HG03439 (cell line): ENCODE measurements around the gene PSAP.

Experiments used
- ATAC-seq: cut with Tn5 transposase; IDR thresholded peaks from one replicate; pipeline ENCODE4 v1.9.1; 2021; ENCODE audit warnings: mild to moderate bottlenecking, moderate library complexity; ENCODE audit not compliant: unreplicated experiment

Gene PSAP

GRCh38 chr10:71845410-71846405 lies 5.3 kb downstream of the PSAP start:
- ATAC-seq = no peak

- no peak for ATAC-seq
Observed at GRCh38 chr10:71844695-71845094, 6.4 kb downstream of the PSAP start.

- ATAC-seq = no peak
Observed at GRCh38 chr10:71844084-71844483, 7.0 kb downstream of the PSAP start.

- ATAC-seq = no peak
Observed at GRCh38 chr10:71842856-71843686, 8.0 kb downstream of the PSAP start.

- no peak for ATAC-seq
Observed at GRCh38 chr10:71842422-71842821, 8.6 kb downstream of the PSAP start.

GRCh38 chr10:71840958-71841335 lies 10.1 kb downstream of the PSAP start:
- no peak for ATAC-seq

GRCh38 chr10:71840177-71840957 lies 10.7 kb downstream of the PSAP start:
- ATAC-seq = no peak

GRCh38 chr10:71838264-71839211 lies 12.5 kb downstream of the PSAP start:
- ATAC-seq = no peak

- ATAC-seq = no peak
Observed at GRCh38 chr10:71837098-71837827, 13.8 kb downstream of the PSAP start.

GRCh38 chr10:71836596-71836974 lies 14.5 kb downstream of the PSAP start:
- peak; percentile 26 for ATAC-seq

GRCh38 chr10:71835671-71836595 lies 15.1 kb downstream of the PSAP start:
- ATAC-seq = peak; percentile 91

- ATAC-seq = no peak
Observed at GRCh38 chr10:71834343-71834674, 16.7 kb downstream of the PSAP start.

GRCh38 chr10:71833451-71834342 lies 17.4 kb downstream of the PSAP start:
- no peak for ATAC-seq

GRCh38 chr10:71832967-71833366 lies 18.1 kb downstream of the PSAP start:
- ATAC-seq = no peak

- ATAC-seq = no peak
Observed at GRCh38 chr10:71831646-71832552, 19.2 kb downstream of the PSAP start.

GRCh38 chr10:71830726-71831125 lies 20.3 kb downstream of the PSAP start:
- no peak for ATAC-seq
